Left ventricle myocardium inferior (tissue), 1 donor: ENCODE data around the gene GSAP. TPM values are rescaled to one million over a fixed set of nuclear protein-coding genes. Genes with fewer than 3 reads are reported as not detected.
"Not testable (repeated sequence)": the region's sequence is repeated elsewhere in the genome, so short reads cannot be mapped to it uniquely, and the experiment has no call there.

Experiments
- DNase-seq: peaks from one replicate; pipeline ENCODE4 v3.0.0-alpha.2; 2020
- H3K27ac ChIP-seq: fragments of 200-600 bp; replicated peaks from 2 replicates; pipeline ENCODE4 v1.8.0; 2021
- H3K27me3 ChIP-seq: fragments of 200-600 bp; 2 replicates; pipeline ENCODE4 v1.8.0; 2021; ENCODE audit warnings: low read depth
- H3K36me3 ChIP-seq: fragments of 200-600 bp; 2 replicates; pipeline ENCODE4 v1.8.0; 2021
- H3K4me1 ChIP-seq: fragments of 200-600 bp; 2 replicates; pipeline ENCODE4 v1.8.0; 2021
- H3K4me3 ChIP-seq: fragments of 200-600 bp; 2 replicates; pipeline ENCODE4 v1.8.0; 2021; ENCODE audit warnings: mild to moderate bottlenecking, moderate library complexity
- H3K9me3 ChIP-seq: fragments of 200-600 bp; replicated peaks from 2 replicates; pipeline ENCODE4 v1.8.0; 2021
- intact Hi-C: fragments of 100-400 bp; cut with micrococcal nuclease; formaldehyde crosslinking; loops from one replicate; pipeline ENCODE4 v1.11.0; 2022
- total RNA-seq: library from RNA; stranded (reverse); fragmentation: NEBNext Ultra II Directional; extraction: Animal tissue kit (Norgen Biotek cat#: 25700); gene quantifications from one replicate; pipeline ENCODE4 v1.2.1, GENCODE V29; 2021
- TF ChIP-seq, protein P1 (sequence below): fragments of 200-600 bp; IDR thresholded peaks from 2 replicates; pipeline ENCODE4 v1.8.0; 2021; ENCODE audit warnings: antibody characterized with exemption, mild to moderate bottlenecking, borderline replicate concordance
- donor health status: DM: no; HTN: yes; CAD: no; lungs with severe emphysema.

The GSAP gene
- total RNA-seq, 1 donor from 2014 or later: 7.2 TPM

DNA sequence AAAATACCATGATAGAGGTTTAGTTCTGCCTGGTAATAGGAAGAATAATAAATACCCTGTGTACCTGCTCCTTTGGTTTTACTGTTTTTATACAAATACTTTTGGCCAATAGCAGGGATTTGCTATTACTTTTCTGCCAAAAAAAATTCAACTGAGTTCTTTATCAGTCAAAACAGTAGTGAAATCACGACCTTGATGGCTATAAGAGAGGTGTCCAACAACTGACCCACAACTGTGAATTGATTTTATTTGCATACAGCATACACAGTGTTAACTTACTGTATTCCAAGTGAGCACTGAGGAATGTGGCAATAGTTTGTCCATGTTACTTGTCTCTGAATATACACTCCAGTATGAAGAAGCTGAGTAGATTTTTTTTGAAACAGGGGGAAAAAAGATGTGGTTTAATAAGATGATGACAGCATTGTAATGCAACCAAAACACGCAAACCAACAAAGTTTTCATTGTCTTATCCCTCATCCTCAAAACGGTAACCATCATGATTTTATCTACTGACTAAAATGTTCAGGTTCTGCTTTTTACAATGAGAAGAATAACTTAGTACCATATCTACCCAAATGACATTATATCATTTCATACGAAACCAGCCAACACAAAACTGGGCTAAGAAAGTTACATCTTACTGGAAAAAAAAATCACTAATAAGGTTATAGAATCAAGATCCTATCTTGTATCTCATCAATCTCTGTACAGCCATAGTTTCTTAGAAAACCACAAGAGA is 63.3 kb downstream of the GSAP start:
- Histone ChIP-seq H3K4me1 (peaks cover 56% of the 10 kb centered on the region), H3K27ac (peak overlapping the region; percentile 70)

DNA sequence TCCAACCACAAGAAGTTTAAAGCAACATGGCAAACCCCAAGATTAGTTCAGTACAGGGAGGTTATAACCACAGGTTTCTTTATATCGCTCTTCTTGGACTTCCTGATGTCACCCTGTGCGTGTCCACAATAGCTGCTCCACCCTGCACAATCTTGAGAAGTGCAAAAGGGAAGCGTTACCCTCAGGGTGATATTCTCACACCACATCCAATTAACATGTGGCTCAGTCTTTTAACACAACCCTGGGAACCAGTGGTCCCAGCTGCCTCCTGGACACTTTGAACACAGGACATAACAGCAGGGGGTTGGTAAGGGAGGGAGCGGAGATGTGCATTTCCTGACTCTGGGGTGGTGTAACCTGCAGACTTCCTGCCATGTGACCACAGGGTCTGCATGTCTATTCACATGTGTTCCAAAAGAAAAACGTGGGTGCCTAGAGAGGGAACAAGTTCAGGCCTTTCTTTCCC is 64.6 kb downstream of the GSAP start:
- H3K27ac ChIP-seq: peak overlapping the region; percentile 70
- H3K36me3 ChIP-seq: no peaks in the 10 kb centered on the region
- no peaks in the 10 kb centered on the region for H3K9me3 ChIP-seq
- intact Hi-C loops: no loop called here
- TF ChIP-seq, protein P1, sequence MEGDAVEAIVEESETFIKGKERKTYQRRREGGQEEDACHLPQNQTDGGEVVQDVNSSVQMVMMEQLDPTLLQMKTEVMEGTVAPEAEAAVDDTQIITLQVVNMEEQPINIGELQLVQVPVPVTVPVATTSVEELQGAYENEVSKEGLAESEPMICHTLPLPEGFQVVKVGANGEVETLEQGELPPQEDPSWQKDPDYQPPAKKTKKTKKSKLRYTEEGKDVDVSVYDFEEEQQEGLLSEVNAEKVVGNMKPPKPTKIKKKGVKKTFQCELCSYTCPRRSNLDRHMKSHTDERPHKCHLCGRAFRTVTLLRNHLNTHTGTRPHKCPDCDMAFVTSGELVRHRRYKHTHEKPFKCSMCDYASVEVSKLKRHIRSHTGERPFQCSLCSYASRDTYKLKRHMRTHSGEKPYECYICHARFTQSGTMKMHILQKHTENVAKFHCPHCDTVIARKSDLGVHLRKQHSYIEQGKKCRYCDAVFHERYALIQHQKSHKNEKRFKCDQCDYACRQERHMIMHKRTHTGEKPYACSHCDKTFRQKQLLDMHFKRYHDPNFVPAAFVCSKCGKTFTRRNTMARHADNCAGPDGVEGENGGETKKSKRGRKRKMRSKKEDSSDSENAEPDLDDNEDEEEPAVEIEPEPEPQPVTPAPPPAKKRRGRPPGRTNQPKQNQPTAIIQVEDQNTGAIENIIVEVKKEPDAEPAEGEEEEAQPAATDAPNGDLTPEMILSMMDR: no peak
- H3K4me1 ChIP-seq: peaks cover 64% of the 10 kb centered on the region
- H3K4me3 ChIP-seq: no peak overlapping the region
- DNase-seq: peak; percentile 28
- no peaks in the 10 kb centered on the region for H3K27me3 ChIP-seq

More for the DNA sequence above, 63.3 kb downstream of the GSAP start:
- H3K27me3 ChIP-seq: no peaks in the 10 kb centered on the region
- H3K36me3 ChIP-seq: peaks cover 5% of the 10 kb centered on the region
- intact Hi-C loops: no loop called here
- no peaks in the 10 kb centered on the region for H3K9me3 ChIP-seq
- H3K4me3 ChIP-seq: no peak overlapping the region
- TF ChIP-seq, protein P1: no peak
- DNase-seq: no peak

DNA sequence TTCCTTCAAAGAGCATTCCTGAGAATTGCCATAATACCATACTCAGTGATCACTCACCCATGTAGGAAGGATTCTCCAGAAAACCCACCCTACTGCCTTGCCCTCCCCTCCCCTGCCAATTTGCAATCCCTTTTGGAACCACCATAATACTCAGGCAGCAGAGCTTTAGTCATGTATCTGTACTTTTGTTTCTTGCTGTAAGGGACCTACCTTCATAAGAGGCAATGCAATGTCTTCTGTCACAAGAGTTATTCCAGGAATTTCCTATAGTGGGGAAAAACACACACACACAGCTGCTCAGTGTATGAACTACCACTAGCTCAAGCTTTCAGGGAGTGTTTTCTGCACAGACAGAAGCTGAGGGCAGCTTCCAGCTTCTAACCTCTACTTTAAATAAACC is 67.0 kb downstream of the GSAP start:
- Histone ChIP-seq H3K4me1 (peaks cover 64% of the 10 kb centered on the region), H3K27me3 (no peaks in the 10 kb centered on the region), H3K27ac (peak overlapping the region; percentile 72), H3K36me3 (no peaks in the 10 kb centered on the region), H3K9me3 (no peaks in the 10 kb centered on the region), H3K4me3 (no peak overlapping the region)
- TF ChIP-seq, protein P1: no peak
- DNase-seq: no peak
- intact Hi-C loops: no loop called here

DNA sequence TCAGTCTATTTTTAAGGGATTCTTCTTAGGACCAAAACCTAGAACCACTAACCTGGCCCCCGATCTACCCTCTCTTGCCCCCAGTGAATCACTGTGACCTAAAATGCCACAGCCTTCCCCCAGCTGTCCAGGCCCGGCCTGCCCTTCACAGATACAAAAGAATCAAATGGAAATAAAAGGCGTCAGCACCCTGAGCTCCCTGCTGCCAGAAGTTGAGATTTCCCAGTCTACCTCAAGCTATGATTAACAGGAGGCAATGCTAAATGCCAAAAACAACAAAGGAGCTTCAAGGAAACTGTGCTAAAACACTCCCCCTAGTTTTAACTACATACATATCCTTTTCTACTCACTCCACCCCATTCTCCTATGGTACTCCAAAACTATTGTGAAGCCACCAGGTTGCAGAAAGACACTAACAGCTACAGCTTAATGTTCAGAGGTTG is 67.8 kb downstream of the GSAP start:
- no peak overlapping the region for H3K4me3 ChIP-seq
- H3K27ac ChIP-seq: peak overlapping the region; percentile 72
- H3K27me3 ChIP-seq: no peaks in the 10 kb centered on the region
- TF ChIP-seq, protein P1: no peak
- intact Hi-C loops: no loop called here
- no peak for DNase-seq
- H3K36me3 ChIP-seq: no peaks in the 10 kb centered on the region
- H3K4me1 ChIP-seq: peaks cover 57% of the 10 kb centered on the region
- no peaks in the 10 kb centered on the region for H3K9me3 ChIP-seq

DNA sequence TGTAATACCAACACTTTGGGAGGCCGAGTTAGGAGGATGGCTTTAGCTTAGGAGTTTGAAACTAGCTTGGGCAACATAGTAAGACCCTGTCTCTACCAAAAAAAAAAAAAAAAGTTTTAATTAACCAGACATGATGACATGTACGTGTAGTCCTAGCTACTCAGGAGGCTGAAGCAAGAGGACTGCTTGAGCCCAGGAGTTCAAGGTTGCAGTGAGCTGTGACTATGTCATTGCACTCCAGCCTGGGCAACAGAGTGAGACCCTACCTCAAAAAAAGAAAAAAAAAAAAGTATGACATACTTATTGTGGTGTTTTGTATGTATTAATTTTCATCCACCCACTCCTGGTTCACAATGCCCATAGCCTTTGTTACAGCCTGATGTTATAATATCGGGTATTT is 69.7 kb downstream of the GSAP start:
- Histone ChIP-seq H3K36me3 (no peaks in the 10 kb centered on the region), H3K27me3 (no peaks in the 10 kb centered on the region), H3K27ac (no peak overlapping the region), H3K9me3 (no peaks in the 10 kb centered on the region), H3K4me1 (peaks cover 37% of the 10 kb centered on the region), H3K4me3 (no peak overlapping the region)
- TF ChIP-seq, protein P1: no peak
- DNase-seq: no peak
- intact Hi-C loops: no loop called here

DNA sequence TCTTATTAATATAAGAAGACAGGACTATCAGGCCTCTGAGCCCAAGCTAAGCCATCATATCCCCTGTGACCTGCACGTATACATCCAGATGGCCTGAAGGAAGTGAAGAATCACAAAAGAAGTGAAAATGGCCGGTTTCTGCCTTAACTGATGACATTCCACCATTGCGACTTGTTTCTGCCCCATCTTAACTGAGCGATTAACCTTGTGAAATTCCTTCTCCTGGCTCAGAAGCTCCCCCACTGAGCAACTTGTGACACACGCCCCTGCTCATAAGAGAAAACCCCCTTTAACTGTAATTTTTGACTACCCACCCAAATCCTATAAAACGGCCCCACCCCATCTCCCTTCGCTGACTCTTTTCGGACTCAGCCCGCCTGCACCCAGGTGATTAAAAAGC is 70.7 kb downstream of the GSAP start:
- intact Hi-C loops, H3K4me3 ChIP-seq, H3K27me3 ChIP-seq, H3K9me3 ChIP-seq, H3K27ac ChIP-seq, H3K36me3 ChIP-seq, DNase-seq: not testable (repeated sequence)
- H3K4me1 ChIP-seq: peaks cover 27% of the 10 kb centered on the region
